HepG2 (cell line): ENCODE measurements around the gene HACL1. TPM values are rescaled to one million over a fixed set of nuclear protein-coding genes. Genes with fewer than 3 reads are reported as not detected.

ENCODE experiments used
- ARHGAP35 ChIP-seq: sonication (generic); formaldehyde crosslinking; IDR thresholded peaks from 2 replicates; pipeline ENCODE4 v1.9.0; 2022; ENCODE audit warnings: mild to moderate bottlenecking, inconsistent platforms, moderate library complexity, missing genetic modification reagents, borderline replicate concordance
- ARID2 ChIP-seq: sonication (generic); formaldehyde crosslinking; IDR thresholded peaks from 2 replicates; pipeline ENCODE4 v1.8.1; 2022; ENCODE audit warnings: mild to moderate bottlenecking, missing genetic modification reagents, borderline replicate concordance
- ARID3A ChIP-seq: IDR thresholded peaks from 2 replicates; pipeline ENCODE4 v1.6.1; 2012; ENCODE audit warnings: low read depth, low read length, improper control_type of control experiment
- DRAP1 ChIP-seq: IDR thresholded peaks from 2 replicates; pipeline ENCODE4 v1.6.1; 2016; ENCODE audit warnings: missing genetic modification reagents, missing compliant biosample characterization
- FOXP1 ChIP-seq, 2 experiments: fragments of 450-650 bp in 1 of 2; IDR thresholded peaks; 2 replicates each; pipeline ENCODE4 v1.6.1; 2017 to 2018; ENCODE audit warnings: antibody characterized with exemption in 1 of 2
- HIVEP1 ChIP-seq: sonication (generic); formaldehyde crosslinking; IDR thresholded peaks from 2 replicates; pipeline ENCODE4 v1.4.0; 2020; ENCODE audit warnings: mild to moderate bottlenecking, missing genetic modification reagents
- HOXD1 ChIP-seq: sonication (generic); formaldehyde crosslinking; IDR thresholded peaks from 2 replicates; pipeline ENCODE4 v1.5.0; 2020; ENCODE audit warnings: missing genetic modification reagents
- KDM3A ChIP-seq: IDR thresholded peaks from 2 replicates; pipeline ENCODE4 v1.6.1; 2018; ENCODE audit warnings: low read depth, missing compliant biosample characterization
- MAFK ChIP-seq, 2 experiments: IDR thresholded peaks in 1 of 2; conservative IDR thresholded peaks in 1 of 2; 2 replicates each; pipeline ENCODE4 v1.6.1; 2011; ENCODE audit warnings: improper control_type of control experiment in 2 of 2, low read length in 2 of 2
- REL ChIP-seq: sonication (generic); formaldehyde crosslinking; conservative IDR thresholded peaks from 2 replicates; pipeline ENCODE4 v1.8.0; 2022; ENCODE audit warnings: mild to moderate bottlenecking, missing genetic modification reagents, moderate library complexity
- TP53 ChIP-seq: sonication (generic); formaldehyde crosslinking; conservative IDR thresholded peaks from 2 replicates; pipeline ENCODE4 v1.4.0; 2020; ENCODE audit warnings: missing genetic modification reagents
- ZC3H13 ChIP-seq: sonication (generic); formaldehyde crosslinking; IDR thresholded peaks from 2 replicates; pipeline ENCODE4 v1.8.1; 2023; ENCODE audit warnings: mild to moderate bottlenecking, missing genetic modification reagents, moderate library complexity
- ZFP62 ChIP-seq: sonication (generic); formaldehyde crosslinking; IDR thresholded peaks from 2 replicates; pipeline ENCODE4 v1.4.0; 2020; ENCODE audit warnings: missing genetic modification reagents
- ZNF234 ChIP-seq: sonication (generic); formaldehyde crosslinking; conservative IDR thresholded peaks from 2 replicates; pipeline ENCODE4 v1.5.1; 2020; ENCODE audit warnings: mild to moderate bottlenecking, missing genetic modification reagents
- ZNF451 ChIP-seq: sonication (generic); formaldehyde crosslinking; IDR thresholded peaks from 2 replicates; pipeline ENCODE4 v1.5.0; 2020; ENCODE audit warnings: mild to moderate bottlenecking, missing genetic modification reagents
- ZNF770 ChIP-seq: sonication (generic); formaldehyde crosslinking; IDR thresholded peaks from 2 replicates; pipeline ENCODE4 v1.5.0; 2020; ENCODE audit warnings: mild to moderate bottlenecking, missing genetic modification reagents
- ZSCAN9 ChIP-seq: IDR thresholded peaks from 2 replicates; pipeline ENCODE4 v1.6.1; 2016; ENCODE audit warnings: borderline replicate concordance
- polyA plus RNA-seq, 8 experiments: library from polyadenylated mRNA; depleted of rRNA in 3 of 8; stranded (reverse) in 7 of 8; unstranded in 1 of 8; fragments of >200 nt; fragmentation: Illumina TruSeq in 4 of 8; extraction: Trizol in 4 of 8; gene quantifications; 2 replicates each; pipeline versions ENCODE4 v1.2.1 to v1.2.3, GENCODE V29; 2011 to 2016; ENCODE audit warnings: low read depth in 4 of 8, missing spikeins in 1 of 8, mixed read lengths in 1 of 8; ENCODE audit not compliant: insufficient read depth in 1 of 8
- total RNA-seq, 5 experiments: library from RNA; depleted of rRNA; stranded (reverse); fragments of >200 nt; fragmentation: Illumina TruSeq; extraction: Trizol; gene quantifications; 2 replicates each; pipeline ENCODE4 v1.2.3, GENCODE V29; 2016; ENCODE audit warnings: low read depth in 1 of 5
- TF ChIP-seq, protein P1 (sequence below): sonication (generic); formaldehyde crosslinking; IDR thresholded peaks from 2 replicates; pipeline ENCODE4 v1.5.0; 2020; ENCODE audit warnings: missing genetic modification reagents
- TF ChIP-seq, protein P2 (sequence below): sonication (generic); formaldehyde crosslinking; IDR thresholded peaks from 2 replicates; pipeline ENCODE4 v1.4.0; 2020; ENCODE audit warnings: low read depth, missing genetic modification reagents

Gene HACL1
- total and polyA plus RNA-seq, 2 of the 13 experiments (the other 11 are each of a cell fraction or from before 2014, with no cell fraction given): 22.1 to 25.7 TPM

DNA sequence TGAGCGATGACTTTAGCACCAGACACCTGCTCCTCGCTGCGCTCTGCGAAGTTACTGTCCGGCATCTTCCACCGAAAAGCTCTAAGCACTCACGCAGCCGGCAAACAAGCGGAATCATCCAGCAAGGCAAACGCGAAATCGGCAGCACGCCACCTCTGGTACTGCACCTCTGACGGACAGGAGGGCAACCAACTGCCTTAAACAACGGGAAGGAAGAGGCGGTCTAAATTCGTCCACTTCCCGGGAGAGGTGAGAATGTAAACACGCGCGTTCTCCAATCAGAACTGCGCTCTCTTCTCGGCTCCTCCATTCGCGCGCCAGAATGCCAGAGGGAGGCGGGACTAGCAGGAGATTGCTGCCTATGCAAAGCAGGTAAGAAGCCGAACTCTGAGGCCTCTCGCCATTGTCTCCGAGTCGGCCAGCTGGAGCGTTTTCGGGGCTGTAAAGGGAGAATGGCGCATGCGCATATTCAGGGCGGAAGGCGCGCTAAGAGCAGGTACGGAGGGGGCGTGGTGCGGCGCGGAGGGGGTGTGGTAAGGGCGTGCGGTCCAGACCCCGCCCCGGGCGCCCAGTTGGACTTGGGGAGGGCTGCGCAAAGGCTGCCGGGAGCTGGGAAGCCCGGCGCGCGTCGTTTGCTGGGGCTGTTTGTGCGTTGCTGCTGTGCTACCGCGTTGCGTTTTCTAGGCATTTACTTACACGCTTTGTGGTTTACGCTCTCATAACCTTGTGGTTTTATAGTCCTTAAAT, at the start of gene HACL1, which contains the start of gene BTD (continued):
- TF ChIP-seq ARID2 (no peak), REL (CRISPR knock-in tag) (no peak), ZC3H13 (CRISPR knock-in tag) (no peak), ZSCAN9 (CRISPR knock-in tag) (0 out of 2 replicates have a peak, but pooled peaks have one; percentile 36), ZNF234 (CRISPR knock-in tag) (no peak), TP53 (no peak), HIVEP1 (CRISPR knock-in tag) (peak; percentile 62), ARHGAP35 (CRISPR knock-in tag) (peak; percentile 28; the same call in 1 of the 2 replicates), ZNF451 (CRISPR knock-in tag) (no peak), HOXD1 (peak; percentile 4; the same call in 1 of the 2 replicates), ZFP62 (CRISPR knock-in tag) (no peak), KDM3A (0 out of 2 replicates have a peak, but pooled peaks have one; percentile 15), ZNF770 (CRISPR knock-in tag) (peak; percentile 32; the same call in 1 of the 2 replicates), DRAP1 (CRISPR knock-in tag) (peak; percentile 68), FOXP1 (IDR thresholded peaks at IDR 0.05) (no peak), FOXP1 (CRISPR knock-in tag; IDR thresholded peaks at IDR 0.05) (no peak; the same call in 1 of the 2 replicates), ARID3A (0 out of 2 replicates have a peak, but pooled peaks have one; percentile 49), MAFK (conservative IDR thresholded peaks at IDR 0.05 in 1 of 2, IDR thresholded peaks at IDR 0.05 in 1 of 2; ENCODE audit: low read length in 2 of 2) (peak; percentile 17; a peak in 2 of 4 replicates)
- TF ChIP-seq, protein P1, sequence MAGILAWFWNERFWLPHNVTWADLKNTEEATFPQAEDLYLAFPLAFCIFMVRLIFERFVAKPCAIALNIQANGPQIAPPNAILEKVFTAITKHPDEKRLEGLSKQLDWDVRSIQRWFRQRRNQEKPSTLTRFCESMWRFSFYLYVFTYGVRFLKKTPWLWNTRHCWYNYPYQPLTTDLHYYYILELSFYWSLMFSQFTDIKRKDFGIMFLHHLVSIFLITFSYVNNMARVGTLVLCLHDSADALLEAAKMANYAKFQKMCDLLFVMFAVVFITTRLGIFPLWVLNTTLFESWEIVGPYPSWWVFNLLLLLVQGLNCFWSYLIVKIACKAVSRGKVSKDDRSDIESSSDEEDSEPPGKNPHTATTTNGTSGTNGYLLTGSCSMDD (CRISPR knock-in tag): no peak
- TF ChIP-seq, protein P2, sequence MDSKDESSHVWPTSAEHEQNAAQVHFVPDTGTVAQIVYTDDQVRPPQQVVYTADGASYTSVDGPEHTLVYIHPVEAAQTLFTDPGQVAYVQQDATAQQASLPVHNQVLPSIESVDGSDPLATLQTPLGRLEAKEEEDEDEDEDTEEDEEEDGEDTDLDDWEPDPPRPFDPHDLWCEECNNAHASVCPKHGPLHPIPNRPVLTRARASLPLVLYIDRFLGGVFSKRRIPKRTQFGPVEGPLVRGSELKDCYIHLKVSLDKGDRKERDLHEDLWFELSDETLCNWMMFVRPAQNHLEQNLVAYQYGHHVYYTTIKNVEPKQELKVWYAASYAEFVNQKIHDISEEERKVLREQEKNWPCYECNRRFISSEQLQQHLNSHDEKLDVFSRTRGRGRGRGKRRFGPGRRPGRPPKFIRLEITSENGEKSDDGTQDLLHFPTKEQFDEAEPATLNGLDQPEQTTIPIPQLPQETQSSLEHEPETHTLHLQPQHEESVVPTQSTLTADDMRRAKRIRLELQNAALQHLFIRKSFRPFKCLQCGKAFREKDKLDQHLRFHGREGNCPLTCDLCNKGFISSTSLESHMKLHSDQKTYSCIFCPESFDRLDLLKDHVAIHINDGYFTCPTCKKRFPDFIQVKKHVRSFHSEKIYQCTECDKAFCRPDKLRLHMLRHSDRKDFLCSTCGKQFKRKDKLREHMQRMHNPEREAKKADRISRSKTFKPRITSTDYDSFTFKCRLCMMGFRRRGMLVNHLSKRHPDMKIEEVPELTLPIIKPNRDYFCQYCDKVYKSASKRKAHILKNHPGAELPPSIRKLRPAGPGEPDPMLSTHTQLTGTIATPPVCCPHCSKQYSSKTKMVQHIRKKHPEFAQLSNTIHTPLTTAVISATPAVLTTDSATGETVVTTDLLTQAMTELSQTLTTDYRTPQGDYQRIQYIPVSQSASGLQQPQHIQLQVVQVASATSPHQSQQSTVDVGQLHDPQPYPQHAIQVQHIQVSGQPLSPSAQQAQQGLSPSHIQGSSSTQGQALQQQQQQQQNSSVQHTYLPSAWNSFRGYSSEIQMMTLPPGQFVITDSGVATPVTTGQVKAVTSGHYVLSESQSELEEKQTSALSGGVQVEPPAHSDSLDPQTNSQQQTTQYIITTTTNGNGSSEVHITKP: peak; percentile 52; the same call in 1 of the 2 replicates
